ENCODE measurements around the gene MACROD2.

DNA sequence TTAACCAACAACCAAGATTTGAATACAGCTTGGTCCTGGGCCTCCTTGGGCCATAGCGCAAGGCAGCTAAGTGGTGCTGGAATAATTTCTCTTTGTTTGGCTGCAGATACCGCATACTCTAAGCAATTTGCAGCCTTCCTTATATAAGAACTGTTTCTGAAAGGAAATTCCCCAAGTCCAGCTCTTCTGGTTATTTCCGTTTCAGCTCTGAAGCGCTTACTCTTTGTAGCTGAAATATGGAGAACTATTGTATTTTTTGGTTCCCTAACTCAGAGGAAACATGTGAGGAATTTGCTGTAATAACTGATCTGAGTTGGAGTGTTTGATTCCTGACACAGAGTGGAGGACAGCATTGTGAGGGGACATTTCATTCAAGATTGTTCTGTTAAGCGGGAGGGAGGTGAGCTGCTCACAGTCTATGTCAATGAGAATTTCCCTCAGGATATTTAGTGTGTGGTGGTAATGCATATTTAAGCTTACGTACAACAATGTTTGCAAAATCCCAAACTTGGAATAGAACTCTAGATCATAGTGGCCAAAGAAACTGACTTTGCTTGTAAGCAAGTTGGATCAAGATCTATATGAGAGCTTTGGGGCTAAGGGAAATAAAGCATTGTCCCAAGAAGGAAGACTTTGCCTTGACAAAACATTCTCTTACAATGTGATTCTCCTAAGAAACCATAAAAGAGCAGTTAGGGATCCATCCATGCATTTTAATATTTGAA lies 918.7 kb downstream of the MACROD2 start:
- TF ChIP-seq, protein P1, sequence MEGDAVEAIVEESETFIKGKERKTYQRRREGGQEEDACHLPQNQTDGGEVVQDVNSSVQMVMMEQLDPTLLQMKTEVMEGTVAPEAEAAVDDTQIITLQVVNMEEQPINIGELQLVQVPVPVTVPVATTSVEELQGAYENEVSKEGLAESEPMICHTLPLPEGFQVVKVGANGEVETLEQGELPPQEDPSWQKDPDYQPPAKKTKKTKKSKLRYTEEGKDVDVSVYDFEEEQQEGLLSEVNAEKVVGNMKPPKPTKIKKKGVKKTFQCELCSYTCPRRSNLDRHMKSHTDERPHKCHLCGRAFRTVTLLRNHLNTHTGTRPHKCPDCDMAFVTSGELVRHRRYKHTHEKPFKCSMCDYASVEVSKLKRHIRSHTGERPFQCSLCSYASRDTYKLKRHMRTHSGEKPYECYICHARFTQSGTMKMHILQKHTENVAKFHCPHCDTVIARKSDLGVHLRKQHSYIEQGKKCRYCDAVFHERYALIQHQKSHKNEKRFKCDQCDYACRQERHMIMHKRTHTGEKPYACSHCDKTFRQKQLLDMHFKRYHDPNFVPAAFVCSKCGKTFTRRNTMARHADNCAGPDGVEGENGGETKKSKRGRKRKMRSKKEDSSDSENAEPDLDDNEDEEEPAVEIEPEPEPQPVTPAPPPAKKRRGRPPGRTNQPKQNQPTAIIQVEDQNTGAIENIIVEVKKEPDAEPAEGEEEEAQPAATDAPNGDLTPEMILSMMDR (IDR thresholded peaks at IDR 0.05; ENCODE audit: poor library complexity, severe bottlenecking): no peak
- TF ChIP-seq POLR2AphosphoS5 (IDR thresholded peaks at IDR 0.05) (no peak), EZH2 (IDR thresholded peaks at IDR 0.05; ENCODE audit: borderline replicate concordance, insufficient read depth, low read length, poor library complexity, severe bottlenecking) (no peak), EP300 (conservative IDR thresholded peaks at IDR 0.05; ENCODE audit: poor library complexity, severe bottlenecking) (no peak), RAD21 (conservative IDR thresholded peaks at IDR 0.05) (no peak), TAF1 (IDR thresholded peaks at IDR 0.05; ENCODE audit: low read depth) (no peak), MXI1 (conservative IDR thresholded peaks at IDR 0.05; ENCODE audit: poor library complexity, severe bottlenecking) (no peak), SMC3 (conservative IDR thresholded peaks at IDR 0.05; ENCODE audit: poor library complexity) (no peak)
- TF ChIP-seq, protein P2, sequence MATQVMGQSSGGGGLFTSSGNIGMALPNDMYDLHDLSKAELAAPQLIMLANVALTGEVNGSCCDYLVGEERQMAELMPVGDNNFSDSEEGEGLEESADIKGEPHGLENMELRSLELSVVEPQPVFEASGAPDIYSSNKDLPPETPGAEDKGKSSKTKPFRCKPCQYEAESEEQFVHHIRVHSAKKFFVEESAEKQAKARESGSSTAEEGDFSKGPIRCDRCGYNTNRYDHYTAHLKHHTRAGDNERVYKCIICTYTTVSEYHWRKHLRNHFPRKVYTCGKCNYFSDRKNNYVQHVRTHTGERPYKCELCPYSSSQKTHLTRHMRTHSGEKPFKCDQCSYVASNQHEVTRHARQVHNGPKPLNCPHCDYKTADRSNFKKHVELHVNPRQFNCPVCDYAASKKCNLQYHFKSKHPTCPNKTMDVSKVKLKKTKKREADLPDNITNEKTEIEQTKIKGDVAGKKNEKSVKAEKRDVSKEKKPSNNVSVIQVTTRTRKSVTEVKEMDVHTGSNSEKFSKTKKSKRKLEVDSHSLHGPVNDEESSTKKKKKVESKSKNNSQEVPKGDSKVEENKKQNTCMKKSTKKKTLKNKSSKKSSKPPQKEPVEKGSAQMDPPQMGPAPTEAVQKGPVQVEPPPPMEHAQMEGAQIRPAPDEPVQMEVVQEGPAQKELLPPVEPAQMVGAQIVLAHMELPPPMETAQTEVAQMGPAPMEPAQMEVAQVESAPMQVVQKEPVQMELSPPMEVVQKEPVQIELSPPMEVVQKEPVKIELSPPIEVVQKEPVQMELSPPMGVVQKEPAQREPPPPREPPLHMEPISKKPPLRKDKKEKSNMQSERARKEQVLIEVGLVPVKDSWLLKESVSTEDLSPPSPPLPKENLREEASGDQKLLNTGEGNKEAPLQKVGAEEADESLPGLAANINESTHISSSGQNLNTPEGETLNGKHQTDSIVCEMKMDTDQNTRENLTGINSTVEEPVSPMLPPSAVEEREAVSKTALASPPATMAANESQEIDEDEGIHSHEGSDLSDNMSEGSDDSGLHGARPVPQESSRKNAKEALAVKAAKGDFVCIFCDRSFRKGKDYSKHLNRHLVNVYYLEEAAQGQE (IDR thresholded peaks at IDR 0.05; ENCODE audit: borderline replicate concordance): no peak
